GM18873 (cell line): ENCODE measurements around the gene B4GALT5.
"Not testable (repeated sequence)": the region's sequence is repeated elsewhere in the genome, so short reads cannot be mapped to it uniquely, and the experiment has no call there.

ENCODE experiments used
- ATAC-seq: cut with Tn5 transposase; IDR thresholded peaks from one replicate; pipeline ENCODE4 v1.9.1; 2021; ENCODE audit warnings: mild to moderate bottlenecking, moderate library complexity, moderate number of reproducible peaks; ENCODE audit not compliant: unreplicated experiment, low FRiP score

Gene B4GALT5

DNA sequence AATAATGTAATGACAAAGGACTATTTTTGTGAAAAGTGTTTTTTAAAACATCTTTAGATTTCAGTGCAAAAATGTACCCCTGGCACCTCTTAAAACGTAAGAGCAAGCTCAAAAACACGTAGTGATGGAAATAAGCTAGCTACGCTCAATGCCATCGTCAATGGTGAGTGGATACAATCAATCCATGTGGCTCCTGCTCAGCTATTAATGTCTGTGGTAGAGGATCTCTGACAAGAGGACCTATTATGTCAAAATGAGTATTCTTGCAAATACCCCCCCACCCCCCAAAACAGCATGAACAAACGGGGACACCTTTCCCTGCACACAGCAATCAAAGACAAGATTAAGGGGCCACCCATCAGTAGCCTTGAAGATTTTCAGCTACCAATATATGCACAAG lies 80.7 kb downstream of the B4GALT5 start:
- ATAC-seq = no peak

GRCh38 chr20:49631856-49632418 lies 81.7 kb downstream of the B4GALT5 start:
- no peak for ATAC-seq

GRCh38 chr20:49631061-49631716 lies 82.5 kb downstream of the B4GALT5 start:
- peak; percentile 38 for ATAC-seq

- ATAC-seq = peak; percentile 68
Observed at GRCh38 chr20:49630396-49630951, 83.2 kb downstream of the B4GALT5 start.

GRCh38 chr20:49629606-49630005 lies 84.1 kb downstream of the B4GALT5 start:
- ATAC-seq = no peak

- ATAC-seq = not testable (repeated sequence)
Observed at GRCh38 chr20:49628280-49628679, 85.4 kb downstream of the B4GALT5 start.

DNA sequence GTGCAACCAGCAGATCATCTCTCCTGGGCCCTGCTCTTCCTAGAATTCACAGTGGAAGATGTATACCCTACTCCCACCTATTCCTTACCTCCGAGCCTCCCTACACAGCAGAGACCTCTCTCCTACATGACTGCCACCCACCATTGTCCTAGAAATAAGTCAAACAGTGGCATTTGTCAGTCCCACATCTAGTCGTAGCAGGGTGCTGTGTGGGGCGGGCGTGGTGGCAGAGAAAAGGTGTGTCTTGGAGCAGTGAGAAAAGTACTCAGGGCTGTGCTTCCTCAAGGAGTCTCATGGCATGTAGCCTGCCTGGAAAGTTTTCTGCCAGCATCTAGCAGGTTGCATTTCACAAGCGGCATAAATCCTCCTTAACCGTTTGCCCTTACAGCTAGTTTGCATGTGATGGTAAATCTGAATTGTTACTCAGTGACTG lies 86.3 kb downstream of the B4GALT5 start:
- ATAC-seq = no peak

- ATAC-seq = not testable (repeated sequence)
Observed at GRCh38 chr20:49624988-49625387, 88.7 kb downstream of the B4GALT5 start.

DNA sequence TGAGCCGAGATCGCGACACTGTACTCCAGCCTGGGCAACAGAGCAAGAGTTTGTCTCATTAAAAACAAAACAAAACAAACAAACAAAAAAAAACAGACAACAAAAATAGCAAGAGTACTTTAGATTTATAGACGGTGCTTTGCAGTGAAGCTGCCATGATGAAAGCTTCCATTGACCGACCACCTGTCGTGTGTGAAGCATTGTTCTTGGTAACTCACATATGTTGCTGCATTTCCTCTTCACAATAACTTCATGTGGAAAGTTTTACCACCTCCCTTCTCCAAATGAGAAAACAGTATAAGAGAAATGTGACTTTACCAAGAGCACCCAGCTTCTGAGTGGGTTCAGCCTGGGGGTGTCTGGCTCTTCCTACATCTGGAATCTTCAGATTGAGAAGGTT lies 89.4 kb downstream of the B4GALT5 start:
- ATAC-seq = no peak

DNA sequence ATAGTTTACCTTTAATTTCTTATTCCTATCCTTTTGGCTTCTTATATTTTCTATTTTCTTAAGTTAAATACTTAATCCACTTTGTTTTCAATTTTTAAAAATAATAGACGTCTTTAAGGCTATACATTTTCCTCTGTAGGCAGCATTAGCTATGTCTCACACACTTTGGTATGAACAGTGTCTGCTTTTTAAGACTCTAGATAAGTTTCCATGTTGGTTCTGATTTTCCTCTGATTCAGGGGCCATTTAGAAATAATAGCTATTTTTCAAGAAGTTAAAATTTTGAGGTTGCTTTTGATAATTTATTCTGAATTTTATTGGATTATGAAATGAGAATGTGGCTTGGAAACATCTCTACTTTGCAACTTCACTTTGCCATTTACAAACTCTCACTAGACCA lies 91.4 kb downstream of the B4GALT5 start:
- ATAC-seq = no peak

GRCh38 chr20:49620364-49621240 lies 93.1 kb downstream of the B4GALT5 start:
- ATAC-seq = peak; percentile 88

GRCh38 chr20:49619113-49620048 lies 94.3 kb downstream of the B4GALT5 start:
- no peak for ATAC-seq

GRCh38 chr20:49618289-49618688 lies 95.4 kb downstream of the B4GALT5 start:
- no peak for ATAC-seq

DNA sequence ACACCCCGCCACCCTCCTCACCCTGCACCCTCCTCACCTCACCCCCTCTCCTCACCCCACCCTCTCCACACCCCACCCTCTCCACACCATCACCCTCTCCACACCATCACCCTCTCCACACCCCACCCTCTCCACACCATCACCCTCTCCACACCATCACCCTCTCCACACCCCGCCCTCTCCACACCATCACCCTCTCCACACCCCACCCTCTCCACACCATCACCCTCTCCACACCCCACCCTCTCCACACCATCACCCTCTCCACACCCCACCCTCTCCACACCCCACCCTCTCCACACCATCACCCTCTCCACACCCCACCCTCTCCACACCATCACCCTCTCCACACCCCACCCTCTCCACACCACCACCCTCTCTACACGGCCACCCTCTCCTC lies 96.3 kb downstream of the B4GALT5 start:
- ATAC-seq = not testable (repeated sequence)

- no peak for ATAC-seq
Observed at GRCh38 chr20:49616154-49617007, 97.3 kb downstream of the B4GALT5 start.

DNA sequence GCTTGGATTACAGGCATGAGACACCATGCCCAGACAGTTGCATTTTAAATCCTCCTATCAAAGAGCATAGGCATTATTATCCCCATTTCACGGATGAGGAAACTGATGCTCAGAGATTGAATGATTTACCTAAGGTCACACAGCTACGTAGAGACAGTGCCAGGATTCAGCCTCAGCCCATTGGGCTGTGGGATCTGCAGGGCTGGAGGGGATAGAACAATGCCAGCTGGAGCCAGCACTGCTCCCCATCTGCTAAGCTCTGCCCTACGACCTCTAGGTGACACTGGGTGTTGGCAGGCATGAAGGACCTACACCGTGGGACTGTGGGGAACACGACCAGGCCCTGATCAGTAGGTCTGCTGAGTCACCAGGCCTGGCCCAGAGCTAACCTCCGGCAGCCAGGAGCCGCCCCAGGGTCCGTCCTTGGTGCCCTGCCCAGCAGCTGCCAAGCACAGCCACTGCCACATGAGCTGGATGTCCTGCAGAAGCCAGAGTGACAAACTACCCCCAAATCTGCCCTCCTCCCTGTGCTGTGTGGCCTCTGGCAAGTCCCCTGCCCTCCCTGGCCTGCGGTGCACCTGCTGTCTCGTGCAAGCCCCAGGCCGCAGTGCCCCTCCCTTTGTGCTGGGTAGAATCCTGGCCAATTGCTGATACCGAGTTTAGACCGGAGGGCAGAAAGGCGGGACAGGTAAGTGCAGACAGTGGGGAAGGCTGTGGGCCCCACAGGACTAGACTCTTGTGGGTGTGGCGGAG lies 98.1 kb downstream of the B4GALT5 start:
- ATAC-seq = no peak

DNA sequence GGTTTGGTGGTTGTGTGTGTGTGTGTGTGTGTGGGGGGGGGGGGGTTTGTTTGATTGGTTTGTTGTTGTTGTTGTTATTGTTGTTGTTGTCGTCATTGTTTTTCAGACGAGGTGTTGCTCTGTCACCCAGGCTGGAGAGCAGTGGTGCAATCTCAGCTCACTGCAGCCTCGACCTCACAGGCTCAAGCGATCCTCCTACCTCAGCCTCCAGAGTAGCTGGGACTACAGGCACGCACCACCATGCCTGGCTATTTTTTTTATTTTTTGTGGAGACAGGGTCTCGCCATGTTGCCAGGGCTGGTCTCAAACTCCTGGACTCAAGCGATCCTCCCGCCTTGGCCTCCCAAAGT lies 98.7 kb downstream of the B4GALT5 start:
- not testable (repeated sequence) for ATAC-seq

DNA sequence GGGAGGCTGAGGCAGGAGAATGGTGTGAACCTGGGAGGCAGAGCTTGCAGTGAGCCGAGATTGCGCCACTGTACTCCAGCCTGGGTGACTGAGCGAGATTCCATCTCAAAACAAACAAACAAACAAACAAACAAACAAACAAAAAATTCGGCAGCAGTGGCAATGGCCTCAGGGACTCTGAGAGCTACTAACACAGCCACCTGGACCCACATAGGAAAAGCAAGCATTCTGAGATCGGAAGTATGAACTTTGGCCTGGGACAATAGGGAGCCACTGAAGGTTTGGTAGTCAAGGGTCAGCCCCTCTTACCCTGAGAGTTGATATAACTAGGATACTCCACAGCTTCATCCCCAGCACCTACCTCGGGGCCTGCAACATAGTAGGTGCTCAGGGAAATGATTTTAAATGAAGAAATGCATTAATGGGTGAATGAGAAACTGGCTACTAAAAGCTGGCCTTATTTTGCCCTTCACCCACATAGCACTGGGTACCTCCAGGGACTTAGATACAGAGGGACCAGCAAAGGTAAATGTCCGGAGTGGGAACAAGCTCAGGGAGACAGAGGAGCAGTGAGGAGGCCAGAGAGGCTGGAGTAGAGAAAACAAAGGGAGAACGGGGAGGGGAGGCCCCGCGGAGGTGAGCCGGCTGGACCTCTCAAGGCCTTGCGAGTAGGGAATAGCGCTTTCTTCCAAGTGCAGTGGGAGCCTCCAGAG lies 99.2 kb downstream of the B4GALT5 start:
- no peak for ATAC-seq
